ENCODE results near the gene DES.

GRCh38 chr2:219465659-219466561, 47.7 kb downstream of the DES start:
- TF ChIP-seq CTCF (IDR thresholded peaks at IDR 0.05) (no peak), EZH2 (IDR thresholded peaks at IDR 0.05; ENCODE audit: borderline replicate concordance, insufficient read depth, low read depth, low read length, poor library complexity, severe bottlenecking) (no peak)
